HCT116 (cell line): Measurements from ENCODE around the gene CSGALNACT2. TPM values are rescaled to one million over a fixed set of nuclear protein-coding genes. Genes with fewer than 3 reads are reported as not detected.

Experiments
- ATAC-seq: fragments of 200-7000 bp; cut with Tn5 transposase; 2 replicates; pipeline ENCODE4 v1.9.1; 2020; ENCODE audit warnings: mild to moderate bottlenecking, moderate library complexity
- BruUV-seq: library from RNA; stranded (reverse); fragments of 400-500 nt; replicated peaks from 2 replicates; lab custom pipeline; 2021; lab: Mats Ljungman, UMichigan
- CTCF ChIA-PET: fragments of 300-600 bp; sonication (Branson Sonifier 250); formaldehyde crosslinking; loops from one replicate; lab custom pipeline; 2021; ENCODE audit warnings: antibody characterized with exemption; lab: Charles Lee
- POLR2A ChIA-PET: fragments of 300-600, 350-600 bp; sonication (Branson Sonifier 250); formaldehyde crosslinking; loops from one replicate; lab custom pipeline; 2021; ENCODE audit warnings: antibody characterized with exemption; lab: Charles Lee
- RAD21 ChIA-PET, 2 experiments: fragments of 300-600 bp; sonication (Branson Sonifier 250); formaldehyde crosslinking; loops; one replicate each; lab custom pipeline; 2023; ENCODE audit warnings: low total read pairs in 2 of 2; ENCODE audit not compliant: uncharacterized antibody in 2 of 2, unreplicated experiment in 2 of 2, low non-redundant PET in 1 of 2; lab: Charles Lee
- DNase-seq: peaks from one replicate; pipeline ENCODE4 v3.0.0-alpha.2; 2010; ENCODE audit warnings: low read depth, low spot score
- H2AFZ ChIP-seq: fragments of 200-600 bp; shearing (Covaris generic), sonication (generic); 2 replicates; pipeline ENCODE4 v1.6.1; 2017; ENCODE audit warnings: low read depth, mixed run types, mixed read lengths, antibody characterized with exemption, low read length; ENCODE audit not compliant: poor library complexity, severe bottlenecking
- H3K27ac ChIP-seq: 2 replicates; pipeline ENCODE4 v1.5.1; 2012; ENCODE audit warnings: low read depth, low read length
- H3K27me3 ChIP-seq: fragments of 200-600 bp; sonication (generic); 2 replicates; pipeline ENCODE4 v1.6.1; 2016; ENCODE audit warnings: mixed run types, low read length, mixed read lengths; ENCODE audit not compliant: insufficient read depth
- H3K36me3 ChIP-seq, 2 experiments: fragments of 200-500 bp in 1 of 2; fragments of 200-600 bp in 1 of 2; sonication (Bioruptor generic) in 1 of 2; sonication (generic) in 1 of 2; 2 replicates each; pipeline versions ENCODE4 v1.5.1 to v1.6.1; 2014 to 2016; ENCODE audit warnings: low read length in 2 of 2, inconsistent platforms in 1 of 2, mixed read lengths in 1 of 2, mixed run types in 1 of 2; ENCODE audit not compliant: insufficient read depth in 2 of 2, control insufficient read depth in 1 of 2
- H3K4me1 ChIP-seq, 2 experiments: fragments of 200-600 bp in 1 of 2; sonication (generic) in 1 of 2; 2 replicates each; pipeline versions ENCODE4 v1.5.1 to v1.6.1; 2012 to 2017; ENCODE audit warnings: low read length in 2 of 2, inconsistent platforms in 1 of 2, mild to moderate bottlenecking in 1 of 2, mixed read lengths in 1 of 2, mixed run types in 1 of 2, moderate library complexity in 1 of 2; ENCODE audit not compliant: insufficient read depth in 2 of 2, control insufficient read depth in 1 of 2
- H3K4me2 ChIP-seq: fragments of 200-600 bp; sonication (generic); 2 replicates; pipeline ENCODE4 v1.6.1; 2017; ENCODE audit warnings: mixed run types, low read length, mixed read lengths
- H3K4me3 ChIP-seq, 2 experiments: fragments of 200-600 bp in 1 of 2; sonication (generic) in 1 of 2; replicated peaks in 1 of 2; 2 replicates each; pipeline ENCODE4 v1.5.1; 2011 to 2016; ENCODE audit warnings: low read length in 2 of 2, control low read depth in 1 of 2, low read depth in 1 of 2, mild to moderate bottlenecking in 1 of 2, mixed read lengths in 1 of 2, mixed run types in 1 of 2
- H3K79me2 ChIP-seq: fragments of 200-600 bp; sonication (generic); 2 replicates; pipeline ENCODE4 v1.6.1; 2017; ENCODE audit warnings: mild to moderate bottlenecking, mixed run types, low read length, moderate library complexity, mixed read lengths; ENCODE audit not compliant: insufficient read depth
- H3K9ac ChIP-seq: fragments of 200-600 bp; sonication (generic); 2 replicates; pipeline ENCODE4 v1.6.1; 2016; ENCODE audit warnings: low read length, mixed read lengths
- H3K9me2 ChIP-seq: fragments of 200-600 bp; sonication (generic), shearing (Covaris generic); 2 replicates; pipeline ENCODE4 v1.6.1; 2017; ENCODE audit warnings: mixed run types, mild to moderate bottlenecking, moderate library complexity; ENCODE audit not compliant: insufficient read depth
- H3K9me3 ChIP-seq, 2 experiments: fragments of 200-500 bp in 1 of 2; fragments of 200-600 bp in 1 of 2; sonication (Bioruptor generic) in 1 of 2; sonication (generic) in 1 of 2; 2 replicates each; pipeline ENCODE4 v1.6.1; 2014 to 2017; ENCODE audit warnings: low read length in 2 of 2, mixed read lengths in 2 of 2, inconsistent platforms in 1 of 2, low read depth in 1 of 2, mild to moderate bottlenecking in 1 of 2, mixed run types in 1 of 2, moderate library complexity in 1 of 2; ENCODE audit not compliant: control insufficient read depth in 1 of 2, insufficient read depth in 1 of 2
- H4K20me1 ChIP-seq: fragments of 200-600 bp; sonication (generic), shearing (Covaris generic); 2 replicates; pipeline ENCODE4 v1.6.1; 2017; ENCODE audit warnings: mixed run types, mild to moderate bottlenecking, moderate library complexity; ENCODE audit not compliant: insufficient read depth
- CBX3 ChIP-seq: IDR thresholded peaks from 2 replicates; pipeline ENCODE4 v1.6.1; 2012; ENCODE audit warnings: low read depth
- CEBPB ChIP-seq: IDR thresholded peaks from 2 replicates; pipeline ENCODE4 v1.6.1; 2012; ENCODE audit warnings: low read depth
- EGR1 ChIP-seq: IDR thresholded peaks from 2 replicates; pipeline ENCODE4 v1.6.1; 2012; ENCODE audit warnings: low read depth
- EZH2 ChIP-seq: fragments of 200-600 bp; sonication (generic); IDR thresholded peaks from 2 replicates; pipeline ENCODE4 v1.6.1; 2017; ENCODE audit warnings: antibody characterized with exemption, mixed run types
- EZH2phosphoT487 ChIP-seq: fragments of 200-600 bp; IDR thresholded peaks from 2 replicates; pipeline ENCODE4 v1.6.1; 2018; ENCODE audit warnings: antibody characterized with exemption, borderline replicate concordance
- JUND ChIP-seq: IDR thresholded peaks from 2 replicates; pipeline ENCODE4 v1.6.1; 2012
- MAX ChIP-seq: IDR thresholded peaks from 2 replicates; pipeline ENCODE4 v1.6.1; 2012
- POLR2A ChIP-seq: IDR thresholded peaks from 2 replicates; pipeline ENCODE4 v1.7.0; 2011; ENCODE audit warnings: borderline replicate concordance; ENCODE audit not compliant: insufficient read depth, insufficient read length; ENCODE audit errors: extremely low read depth
- POLR2AphosphoS5 ChIP-seq: IDR thresholded peaks from 2 replicates; pipeline ENCODE4 v1.6.1; 2011; ENCODE audit warnings: mild to moderate bottlenecking, low read depth, low read length, moderate library complexity
- RAD21 ChIP-seq: IDR thresholded peaks from 2 replicates; pipeline ENCODE4 v1.6.1; 2012; ENCODE audit warnings: low read depth, mild to moderate bottlenecking
- SIN3A ChIP-seq: IDR thresholded peaks from 2 replicates; pipeline ENCODE4 v1.6.1; 2012; ENCODE audit warnings: low read depth
- SP1 ChIP-seq: IDR thresholded peaks from 2 replicates; pipeline ENCODE4 v1.6.1; 2012; ENCODE audit warnings: low read depth
- SRF ChIP-seq: IDR thresholded peaks from 2 replicates; pipeline ENCODE4 v1.6.1; 2012; ENCODE audit warnings: low read depth
- TCF7L2 ChIP-seq: IDR thresholded peaks from 2 replicates; pipeline ENCODE4 v1.7.0; 2011; ENCODE audit warnings: borderline replicate concordance, inconsistent platforms; ENCODE audit not compliant: insufficient read depth, insufficient read length; ENCODE audit errors: extremely low read depth
- ZBTB33 ChIP-seq: IDR thresholded peaks from 2 replicates; pipeline ENCODE4 v1.6.1; 2011; ENCODE audit warnings: mild to moderate bottlenecking, low read length, moderate library complexity; ENCODE audit not compliant: insufficient replicate concordance; ENCODE audit errors: extremely low read depth
- ZFX ChIP-seq: fragments of 450-650 bp; IDR thresholded peaks from 2 replicates; pipeline ENCODE4 v1.6.1; 2017
- ZNF274 ChIP-seq: fragments of 200-500 bp; sonication (Bioruptor generic); IDR thresholded peaks from 2 replicates; pipeline ENCODE4 v1.6.1; 2014; ENCODE audit warnings: mild to moderate bottlenecking, low read depth, low read length, inconsistent platforms
- intact Hi-C: fragments of 100-400 bp; cut with micrococcal nuclease; formaldehyde crosslinking; loops from 2 replicates; pipeline ENCODE4 v1.10.0; 2022
- total RNA-seq: library from RNA; stranded (reverse); gene quantifications from one replicate; pipeline ENCODE4 v1.2.1, GENCODE V29; 2021; ENCODE audit not compliant: unreplicated experiment
- TF ChIP-seq, protein P1 (sequence below): IDR thresholded peaks from 2 replicates; pipeline ENCODE4 v1.6.1; 2012; ENCODE audit warnings: low read depth
- TF ChIP-seq, protein P2 (sequence below): IDR thresholded peaks from 2 replicates; pipeline ENCODE4 v1.6.1; 2012
- TF ChIP-seq, protein P3 (sequence below), 3 experiments: fragments of 200-600 bp in 1 of 3; sonication (generic) in 1 of 3; IDR thresholded peaks in 2 of 3; conservative IDR thresholded peaks in 1 of 3; 2 replicates each; pipeline ENCODE4 v1.5.1; 2012 to 2017; ENCODE audit warnings: low read depth in 2 of 3, low read length in 2 of 3, antibody characterized with exemption in 1 of 3, borderline replicate concordance in 1 of 3, control low read depth in 1 of 3, mild to moderate bottlenecking in 1 of 3, mixed read lengths in 1 of 3, mixed run types in 1 of 3, moderate library complexity in 1 of 3; ENCODE audit not compliant: insufficient read depth in 1 of 3

The CSGALNACT2 gene
- total RNA-seq, 1 experiment from 2014 or later: 9.9 TPM

DNA sequence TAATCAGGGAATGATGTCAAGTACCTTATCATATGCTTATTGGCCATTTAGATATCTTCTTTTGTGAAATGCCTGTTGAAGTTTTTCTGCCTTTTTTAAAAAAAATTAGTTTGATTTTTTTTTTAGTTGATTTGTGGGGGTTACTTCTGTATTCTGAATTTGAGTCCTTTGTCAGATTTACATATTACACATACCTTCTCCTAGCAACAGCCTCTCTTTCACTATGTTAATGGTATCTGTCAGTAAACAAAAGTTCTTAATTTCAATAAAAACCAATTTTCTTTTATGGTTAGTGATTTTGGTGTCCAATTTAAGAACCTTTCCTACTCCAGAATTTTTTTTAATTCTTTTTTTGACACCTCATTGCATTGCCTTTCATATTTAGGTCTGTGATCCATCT, 52.0 kb downstream of the CSGALNACT2 start:
- TF ChIP-seq EZH2 (no peak), CBX3 (no peak), ZFX (no peak), ZBTB33 (no peak), CEBPB (no peak), ZNF274 (no peak), EGR1 (no peak), EZH2phosphoT487 (no peak), TCF7L2 (no peak), POLR2A (no peak), SIN3A (no peak), MAX (no peak), POLR2AphosphoS5 (no peak), RAD21 (no peak), SP1 (no peak), JUND (no peak), SRF (no peak)
- TF ChIP-seq, protein P1, sequence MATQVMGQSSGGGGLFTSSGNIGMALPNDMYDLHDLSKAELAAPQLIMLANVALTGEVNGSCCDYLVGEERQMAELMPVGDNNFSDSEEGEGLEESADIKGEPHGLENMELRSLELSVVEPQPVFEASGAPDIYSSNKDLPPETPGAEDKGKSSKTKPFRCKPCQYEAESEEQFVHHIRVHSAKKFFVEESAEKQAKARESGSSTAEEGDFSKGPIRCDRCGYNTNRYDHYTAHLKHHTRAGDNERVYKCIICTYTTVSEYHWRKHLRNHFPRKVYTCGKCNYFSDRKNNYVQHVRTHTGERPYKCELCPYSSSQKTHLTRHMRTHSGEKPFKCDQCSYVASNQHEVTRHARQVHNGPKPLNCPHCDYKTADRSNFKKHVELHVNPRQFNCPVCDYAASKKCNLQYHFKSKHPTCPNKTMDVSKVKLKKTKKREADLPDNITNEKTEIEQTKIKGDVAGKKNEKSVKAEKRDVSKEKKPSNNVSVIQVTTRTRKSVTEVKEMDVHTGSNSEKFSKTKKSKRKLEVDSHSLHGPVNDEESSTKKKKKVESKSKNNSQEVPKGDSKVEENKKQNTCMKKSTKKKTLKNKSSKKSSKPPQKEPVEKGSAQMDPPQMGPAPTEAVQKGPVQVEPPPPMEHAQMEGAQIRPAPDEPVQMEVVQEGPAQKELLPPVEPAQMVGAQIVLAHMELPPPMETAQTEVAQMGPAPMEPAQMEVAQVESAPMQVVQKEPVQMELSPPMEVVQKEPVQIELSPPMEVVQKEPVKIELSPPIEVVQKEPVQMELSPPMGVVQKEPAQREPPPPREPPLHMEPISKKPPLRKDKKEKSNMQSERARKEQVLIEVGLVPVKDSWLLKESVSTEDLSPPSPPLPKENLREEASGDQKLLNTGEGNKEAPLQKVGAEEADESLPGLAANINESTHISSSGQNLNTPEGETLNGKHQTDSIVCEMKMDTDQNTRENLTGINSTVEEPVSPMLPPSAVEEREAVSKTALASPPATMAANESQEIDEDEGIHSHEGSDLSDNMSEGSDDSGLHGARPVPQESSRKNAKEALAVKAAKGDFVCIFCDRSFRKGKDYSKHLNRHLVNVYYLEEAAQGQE: no peak
- TF ChIP-seq, protein P2, sequence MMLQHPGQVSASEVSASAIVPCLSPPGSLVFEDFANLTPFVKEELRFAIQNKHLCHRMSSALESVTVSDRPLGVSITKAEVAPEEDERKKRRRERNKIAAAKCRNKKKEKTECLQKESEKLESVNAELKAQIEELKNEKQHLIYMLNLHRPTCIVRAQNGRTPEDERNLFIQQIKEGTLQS: no peak
- TF ChIP-seq, protein P3, sequence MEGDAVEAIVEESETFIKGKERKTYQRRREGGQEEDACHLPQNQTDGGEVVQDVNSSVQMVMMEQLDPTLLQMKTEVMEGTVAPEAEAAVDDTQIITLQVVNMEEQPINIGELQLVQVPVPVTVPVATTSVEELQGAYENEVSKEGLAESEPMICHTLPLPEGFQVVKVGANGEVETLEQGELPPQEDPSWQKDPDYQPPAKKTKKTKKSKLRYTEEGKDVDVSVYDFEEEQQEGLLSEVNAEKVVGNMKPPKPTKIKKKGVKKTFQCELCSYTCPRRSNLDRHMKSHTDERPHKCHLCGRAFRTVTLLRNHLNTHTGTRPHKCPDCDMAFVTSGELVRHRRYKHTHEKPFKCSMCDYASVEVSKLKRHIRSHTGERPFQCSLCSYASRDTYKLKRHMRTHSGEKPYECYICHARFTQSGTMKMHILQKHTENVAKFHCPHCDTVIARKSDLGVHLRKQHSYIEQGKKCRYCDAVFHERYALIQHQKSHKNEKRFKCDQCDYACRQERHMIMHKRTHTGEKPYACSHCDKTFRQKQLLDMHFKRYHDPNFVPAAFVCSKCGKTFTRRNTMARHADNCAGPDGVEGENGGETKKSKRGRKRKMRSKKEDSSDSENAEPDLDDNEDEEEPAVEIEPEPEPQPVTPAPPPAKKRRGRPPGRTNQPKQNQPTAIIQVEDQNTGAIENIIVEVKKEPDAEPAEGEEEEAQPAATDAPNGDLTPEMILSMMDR (IDR thresholded peaks at IDR 0.05 in 2 of 3, conservative IDR thresholded peaks at IDR 0.05 in 1 of 3; ENCODE audit: borderline replicate concordance in 1 of 3, insufficient read depth in 1 of 3, low read depth in 2 of 3, low read length in 2 of 3): no peak
- Histone ChIP-seq H3K9ac (no peak overlapping the region), H3K27me3 (no peaks in the 10 kb centered on the region), H3K9me3 (no peaks in the 10 kb centered on the region), H3K27ac (no peak overlapping the region), H3K9me2 (no peaks in the 10 kb centered on the region), H3K4me3 (no peak overlapping the region), H4K20me1 (no peaks in the 10 kb centered on the region), H3K4me2 (no peak overlapping the region), H3K36me3 (no peaks in the 10 kb centered on the region), H3K79me2 (no peaks in the 10 kb centered on the region), H2AFZ (no peak overlapping the region), H3K4me1 (no peaks in the 10 kb centered on the region)
- intact Hi-C loops: no loop called here
- CTCF ChIA-PET: no interaction called here
- BruUV-seq: no TSS peak
- no peak for DNase-seq
- POLR2A ChIA-PET: no interaction called here
- no peak for ATAC-seq
- RAD21 ChIA-PET: no interaction called here
